Measurements from ENCODE around the gene H1-8.

DNA sequence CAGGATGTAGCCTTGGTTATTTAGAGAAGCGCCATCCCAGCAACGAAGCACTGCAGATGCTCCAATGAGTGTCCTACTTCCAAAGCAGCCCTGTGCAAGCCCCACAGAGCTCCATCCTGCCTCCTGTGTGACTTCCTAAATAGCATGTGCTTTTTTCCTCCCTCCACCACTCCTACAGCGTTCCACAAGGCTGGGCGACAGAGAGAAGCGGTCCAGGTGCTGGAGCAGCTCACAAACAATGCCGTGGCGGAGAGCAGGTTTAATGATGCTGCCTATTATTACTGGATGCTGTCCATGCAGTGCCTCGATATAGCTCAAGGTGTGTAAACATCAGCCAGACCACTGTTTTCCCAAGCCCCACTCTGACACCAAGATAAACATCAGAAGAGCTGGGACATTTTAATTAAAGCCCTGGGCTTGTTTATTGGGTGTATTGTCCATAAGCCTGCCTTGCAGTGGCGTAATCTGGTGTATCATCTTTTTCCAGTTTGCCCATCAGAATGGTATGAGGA lies 36.7 kb upstream of the H1-8 start:
- TF ChIP-seq, protein P1, sequence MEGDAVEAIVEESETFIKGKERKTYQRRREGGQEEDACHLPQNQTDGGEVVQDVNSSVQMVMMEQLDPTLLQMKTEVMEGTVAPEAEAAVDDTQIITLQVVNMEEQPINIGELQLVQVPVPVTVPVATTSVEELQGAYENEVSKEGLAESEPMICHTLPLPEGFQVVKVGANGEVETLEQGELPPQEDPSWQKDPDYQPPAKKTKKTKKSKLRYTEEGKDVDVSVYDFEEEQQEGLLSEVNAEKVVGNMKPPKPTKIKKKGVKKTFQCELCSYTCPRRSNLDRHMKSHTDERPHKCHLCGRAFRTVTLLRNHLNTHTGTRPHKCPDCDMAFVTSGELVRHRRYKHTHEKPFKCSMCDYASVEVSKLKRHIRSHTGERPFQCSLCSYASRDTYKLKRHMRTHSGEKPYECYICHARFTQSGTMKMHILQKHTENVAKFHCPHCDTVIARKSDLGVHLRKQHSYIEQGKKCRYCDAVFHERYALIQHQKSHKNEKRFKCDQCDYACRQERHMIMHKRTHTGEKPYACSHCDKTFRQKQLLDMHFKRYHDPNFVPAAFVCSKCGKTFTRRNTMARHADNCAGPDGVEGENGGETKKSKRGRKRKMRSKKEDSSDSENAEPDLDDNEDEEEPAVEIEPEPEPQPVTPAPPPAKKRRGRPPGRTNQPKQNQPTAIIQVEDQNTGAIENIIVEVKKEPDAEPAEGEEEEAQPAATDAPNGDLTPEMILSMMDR (IDR thresholded peaks at IDR 0.05): no peak
- TF ChIP-seq POLR2A (IDR thresholded peaks at IDR 0.05): no peak

Data from heart left ventricle (tissue), 13 donors.